Activated CD4-positive, CD25-positive, alpha-beta regulatory T cell treated with anti-CD3 and anti-CD28 coated beads, Interleukin-2, amount 50 U/mL, for 24 hours (primary cell): ENCODE results near the gene TBX1.

Experiments
- ATAC-seq, 2 donors: fragments of 150-1000 bp; cut with Tn5 transposase; one replicate each; pipeline ENCODE4 v1.10.0; 2021; ENCODE audit warnings: mild to moderate bottlenecking in 1 of 2, moderate library complexity in 1 of 2

Gene TBX1

GRCh38 chr22:19801340-19802000 lies 40.9 kb downstream of the TBX1 start:
- ATAC-seq, result no peak

- ATAC-seq, result no peak
These were observed 41.7 kb downstream of the TBX1 start for GRCh38 chr22:19802001-19802893.

- ATAC-seq, result no peak
These were observed 42.5 kb downstream of the TBX1 start for GRCh38 chr22:19802894-19803735.

GRCh38 chr22:19803736-19804267 lies 43.2 kb downstream of the TBX1 start:
- ATAC-seq, result no peak

- no peak for ATAC-seq
These were observed 45.2 kb downstream of the TBX1 start for GRCh38 chr22:19805821-19806212.

GRCh38 chr22:19806213-19807160 lies 45.9 kb downstream of the TBX1 start:
- no peak for ATAC-seq

GRCh38 chr22:19807161-19807913 lies 46.8 kb downstream of the TBX1 start:
- ATAC-seq, result no peak

- no peak for ATAC-seq
These were observed 47.6 kb downstream of the TBX1 start for GRCh38 chr22:19807914-19808872.

GRCh38 chr22:19808873-19809478 lies 48.4 kb downstream of the TBX1 start:
- no peak for ATAC-seq

GRCh38 chr22:19809741-19810140 lies 49.2 kb downstream of the TBX1 start:
- ATAC-seq, result no peak

GRCh38 chr22:19810381-19811201 lies 50.0 kb downstream of the TBX1 start:
- ATAC-seq, result peak in 1 of 2 donors; percentile 43

GRCh38 chr22:19811211-19811621 lies 50.6 kb downstream of the TBX1 start:
- ATAC-seq, result no peak

- no peak for ATAC-seq
These were observed 51.5 kb downstream of the TBX1 start for GRCh38 chr22:19811811-19812771.

GRCh38 chr22:19812910-19813309 lies 52.3 kb downstream of the TBX1 start:
- ATAC-seq, result no peak

- ATAC-seq, result no peak
These were observed 53.9 kb downstream of the TBX1 start for GRCh38 chr22:19814428-19814827.

GRCh38 chr22:19815093-19815822 lies 54.7 kb downstream of the TBX1 start:
- ATAC-seq, result no peak
